ENCODE results near the gene WASHC4.
A peak's percentile ranks its signal among the peaks of the same experiment; 100 is the strongest.
"Not testable (repeated sequence)": the region's sequence is repeated elsewhere in the genome, so short reads cannot be mapped to it uniquely, and the experiment has no call there.

WASHC4 gene

GRCh38 chr12:105092336-105092735 is 15.2 kb upstream of the WASHC4 start:
- DNase-seq (ENCODE audit: low read depth, low spot score) = no peak

- DNase-seq (ENCODE audit: low read depth, low spot score) = not testable (repeated sequence)
Observed at GRCh38 chr12:105095338-105095737, 12.2 kb upstream of the WASHC4 start.

GRCh38 chr12:105099356-105099755 is 8.2 kb upstream of the WASHC4 start:
- no peak for DNase-seq (ENCODE audit: low read depth, low spot score)

- peak; percentile 69 for DNase-seq (ENCODE audit: low read depth, low spot score)
Observed at GRCh38 chr12:105100207-105100985, 7.1 kb upstream of the WASHC4 start.

- DNase-seq (ENCODE audit: low read depth, low spot score) = peak; percentile 34
Observed at GRCh38 chr12:105100998-105101397, 6.5 kb upstream of the WASHC4 start.

- DNase-seq (ENCODE audit: low read depth, low spot score) = no peak
Observed at GRCh38 chr12:105102673-105103072, 4.9 kb upstream of the WASHC4 start.

GRCh38 chr12:105104762-105105161 is 2.8 kb upstream of the WASHC4 start:
- DNase-seq (ENCODE audit: low read depth, low spot score) = no peak

GRCh38 chr12:105106621-105107020 is 910 bp upstream of the WASHC4 start:
- no peak for DNase-seq (ENCODE audit: low read depth, low spot score)

- no peak for DNase-seq (ENCODE audit: low read depth, low spot score)
Observed at GRCh38 chr12:105107171-105107493, 399 bp upstream of the WASHC4 start.

- peak; percentile 26 for DNase-seq (ENCODE audit: low read depth, low spot score)
Observed at GRCh38 chr12:105109465-105110212, 2.1 kb downstream of the WASHC4 start.

- DNase-seq (ENCODE audit: low read depth, low spot score) = no peak
Observed at GRCh38 chr12:105110851-105111250, 3.3 kb downstream of the WASHC4 start.

GRCh38 chr12:105113094-105113493 is 5.6 kb downstream of the WASHC4 start:
- DNase-seq (ENCODE audit: low read depth, low spot score) = no peak

- DNase-seq (ENCODE audit: low read depth, low spot score) = no peak
Observed at GRCh38 chr12:105116969-105117368, 9.4 kb downstream of the WASHC4 start.

GRCh38 chr12:105120551-105120950 is 13.0 kb downstream of the WASHC4 start:
- no peak for DNase-seq (ENCODE audit: low read depth, low spot score)

- DNase-seq (ENCODE audit: low read depth, low spot score) = no peak
Observed at GRCh38 chr12:105138248-105138647, 30.7 kb downstream of the WASHC4 start.

GRCh38 chr12:105141320-105141922 is 33.9 kb downstream of the WASHC4 start:
- DNase-seq (ENCODE audit: low read depth, low spot score) = no peak

- DNase-seq (ENCODE audit: low read depth, low spot score) = no peak
Observed at GRCh38 chr12:105142259-105142658, 34.7 kb downstream of the WASHC4 start.

GRCh38 chr12:105156260-105156659 is 48.7 kb downstream of the WASHC4 start:
- no peak for DNase-seq (ENCODE audit: low read depth, low spot score)

- no peak for DNase-seq (ENCODE audit: low read depth, low spot score)
Observed at GRCh38 chr12:105157606-105158005, 50.1 kb downstream of the WASHC4 start.

- DNase-seq (ENCODE audit: low read depth, low spot score) = no peak
Observed at GRCh38 chr12:105158876-105159275, 51.3 kb downstream of the WASHC4 start.

- DNase-seq (ENCODE audit: low read depth, low spot score) = no peak
Observed at GRCh38 chr12:105162174-105162573, 54.6 kb downstream of the WASHC4 start.

- DNase-seq (ENCODE audit: low read depth, low spot score) = peak; percentile 14
Observed at GRCh38 chr12:105164068-105164467, 56.5 kb downstream of the WASHC4 start.

- no peak for DNase-seq (ENCODE audit: low read depth, low spot score)
Observed at GRCh38 chr12:105166736-105167135, 59.2 kb downstream of the WASHC4 start.

All from astrocyte of the hippocampus (primary cell).